GM19238 (cell line): ENCODE measurements around the gene ELOB.

Source experiments
- DNase-seq: peaks from one replicate; pipeline ENCODE4 v3.0.0; 2011; ENCODE audit warnings: low spot score; ENCODE audit not compliant: insufficient read length

ELOB gene

GRCh38 chr16:2810651-2811050 is 33.6 kb upstream of the ELOB start:
- DNase-seq = no peak

GRCh38 chr16:2809149-2809760 is 32.2 kb upstream of the ELOB start:
- DNase-seq = no peak

GRCh38 chr16:2808181-2808580 is 31.1 kb upstream of the ELOB start:
- DNase-seq = no peak

- no peak for DNase-seq
Observed at GRCh38 chr16:2806286-2806685, 29.2 kb upstream of the ELOB start.

GRCh38 chr16:2804728-2805127 is 27.6 kb upstream of the ELOB start:
- no peak for DNase-seq

- DNase-seq = no peak
Observed at GRCh38 chr16:2803545-2804195, 26.6 kb upstream of the ELOB start.

GRCh38 chr16:2799859-2800226 is 22.8 kb upstream of the ELOB start:
- no peak for DNase-seq

GRCh38 chr16:2799205-2799858 is 22.3 kb upstream of the ELOB start:
- DNase-seq = no peak

GRCh38 chr16:2798723-2799204 is 21.7 kb upstream of the ELOB start:
- DNase-seq = no peak

GRCh38 chr16:2795395-2796143 is 18.5 kb upstream of the ELOB start:
- DNase-seq = no peak

- DNase-seq = no peak
Observed at GRCh38 chr16:2792940-2793339, 15.9 kb upstream of the ELOB start.

- DNase-seq = no peak
Observed at GRCh38 chr16:2791174-2791573, 14.1 kb upstream of the ELOB start.

- DNase-seq = no peak
Observed at GRCh38 chr16:2790631-2791030, 13.6 kb upstream of the ELOB start.

- DNase-seq = no peak
Observed at GRCh38 chr16:2787961-2788360, 10.9 kb upstream of the ELOB start.

- no peak for DNase-seq
Observed at GRCh38 chr16:2787406-2787805, 10.3 kb upstream of the ELOB start, which contains the start of gene PRSS33. Gene PRSS33 (minus strand): TSS chr16:2787560. CDS start chr16:2786547, 1,013 bp downstream.

GRCh38 chr16:2786826-2787151 is 9.7 kb upstream of the ELOB start:
- DNase-seq = no peak

GRCh38 chr16:2786061-2786825 is 9.2 kb upstream of the ELOB start:
- no peak for DNase-seq

GRCh38 chr16:2785101-2785991 is 8.3 kb upstream of the ELOB start:
- no peak for DNase-seq

GRCh38 chr16:2784358-2785100 is 7.4 kb upstream of the ELOB start:
- DNase-seq = no peak
